Suppressor macrophage treated with lipopolysaccharide for 4 hours (primary cell): ENCODE data around the gene IRX6.

Experiments used
- DNase-seq: peaks from one replicate; pipeline ENCODE4 v3.0.0-alpha.2; 2020

Gene IRX6

DNA sequence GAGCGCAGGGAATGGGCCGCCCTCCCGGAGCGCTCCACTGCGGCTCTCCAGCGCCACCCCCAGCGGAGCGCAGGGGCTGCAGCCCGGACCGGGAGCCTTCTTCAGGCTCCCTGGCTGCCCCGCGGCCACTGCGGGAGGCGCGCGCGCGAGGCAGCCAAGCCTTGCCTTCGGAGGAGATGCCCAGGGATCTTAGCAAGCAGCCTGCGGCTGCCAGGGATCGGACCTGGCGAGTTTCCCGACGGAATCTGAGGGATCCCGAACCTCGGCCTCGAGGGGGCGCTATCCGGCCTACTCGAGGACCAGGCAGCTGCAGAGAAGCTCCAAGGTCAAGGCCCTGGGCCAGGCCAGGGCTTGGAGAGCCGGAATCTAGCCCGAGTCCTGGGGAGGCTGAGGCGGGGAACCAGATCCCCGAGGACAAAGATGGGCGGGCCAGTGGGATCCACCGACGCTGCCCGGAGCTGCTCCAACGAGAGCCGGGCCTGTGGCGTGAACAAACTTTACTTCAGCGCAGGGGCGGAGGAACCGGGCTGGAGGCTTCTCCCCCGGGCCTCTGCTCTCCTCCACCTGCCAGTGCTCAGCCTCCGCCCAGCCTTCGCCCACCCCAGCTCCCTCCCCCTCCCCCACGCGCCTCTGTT is at the start of gene IRX6:
TSS of gene IRX6 (plus strand) at position 567 of the 635 bp plus-strand sequence. CDS start 889 bp downstream, outside the sequence.
- DNase-seq, result peak; percentile 2

DNA sequence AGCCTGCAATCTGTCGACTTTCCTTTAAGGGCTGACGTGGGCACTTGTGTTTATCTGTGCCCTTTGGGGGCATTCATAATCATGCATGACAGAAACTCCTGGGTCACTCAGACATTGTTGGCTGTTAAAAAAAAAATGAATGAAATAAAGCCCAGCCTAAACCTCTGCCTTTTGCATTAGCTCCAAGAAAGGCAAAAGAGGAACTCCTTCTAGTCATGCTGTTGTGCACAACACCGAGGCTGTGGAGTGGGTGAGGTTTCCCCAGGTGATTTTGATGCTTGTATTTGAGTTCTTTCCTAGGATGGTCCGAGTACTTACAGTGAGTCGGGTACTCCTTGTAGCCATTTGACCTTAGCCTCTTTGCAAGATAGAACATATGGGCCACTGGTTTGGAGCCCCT is 49.6 kb upstream of the IRX6 start:
- DNase-seq, result no peak

DNA sequence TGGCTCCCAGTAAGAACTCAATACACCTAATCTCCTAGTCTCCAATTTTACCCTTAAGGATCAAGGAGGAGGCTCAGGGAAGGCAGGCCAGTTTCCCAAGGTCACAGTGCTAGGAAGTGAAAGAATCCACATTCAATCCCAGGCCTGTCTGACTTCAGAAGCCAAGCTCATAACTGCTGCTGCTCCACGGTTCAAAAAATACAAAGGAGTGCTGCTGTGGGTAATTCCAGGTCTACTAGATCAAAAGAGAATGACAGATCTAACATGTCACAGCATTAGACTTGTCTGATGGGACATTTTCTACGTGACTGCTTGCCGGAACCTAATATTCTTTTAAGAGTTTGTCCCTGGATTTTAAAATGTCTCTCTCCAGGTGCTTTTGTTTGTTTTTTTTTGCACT is 48.8 kb upstream of the IRX6 start:
- DNase-seq, result no peak

DNA sequence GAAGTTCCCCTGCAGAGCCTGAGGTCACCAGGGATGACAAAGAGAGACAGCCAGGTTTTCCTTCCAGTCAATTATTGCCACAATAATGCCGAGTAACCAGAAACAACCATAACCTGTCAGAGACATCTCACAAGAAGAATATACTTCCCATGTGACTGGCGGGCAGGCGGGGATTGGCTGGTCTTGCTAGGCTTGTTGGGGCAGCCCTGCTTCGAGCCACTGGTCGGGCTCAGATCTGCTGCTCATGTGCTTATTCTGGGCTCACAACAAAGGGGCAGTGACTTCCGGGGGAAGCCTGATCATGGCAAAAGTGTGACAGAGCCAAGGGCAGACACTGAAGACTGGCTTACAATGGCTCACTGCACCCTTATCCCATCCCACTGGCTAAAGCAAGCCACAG is 48.1 kb upstream of the IRX6 start:
- no peak for DNase-seq

DNA sequence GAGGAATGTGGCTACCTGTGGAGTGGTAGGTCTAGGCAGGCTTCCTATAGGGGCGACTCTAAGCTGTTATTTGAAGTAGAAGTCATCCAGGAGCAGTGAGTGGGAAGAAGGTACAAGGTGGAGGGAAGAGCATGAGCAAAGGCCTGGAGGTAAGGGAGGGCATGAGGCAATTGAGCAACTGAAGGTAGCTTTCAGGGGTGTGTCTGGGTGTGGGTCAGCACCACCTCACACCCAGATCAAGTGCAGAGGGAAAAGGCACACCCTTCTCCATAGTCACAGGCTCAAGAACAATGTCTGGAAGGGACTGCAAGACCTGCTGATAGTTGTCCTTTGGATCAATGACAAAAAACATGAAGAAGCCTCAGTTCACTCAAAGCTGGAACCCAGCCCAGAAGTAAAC is 46.5 kb upstream of the IRX6 start:
- DNase-seq, result no peak

DNA sequence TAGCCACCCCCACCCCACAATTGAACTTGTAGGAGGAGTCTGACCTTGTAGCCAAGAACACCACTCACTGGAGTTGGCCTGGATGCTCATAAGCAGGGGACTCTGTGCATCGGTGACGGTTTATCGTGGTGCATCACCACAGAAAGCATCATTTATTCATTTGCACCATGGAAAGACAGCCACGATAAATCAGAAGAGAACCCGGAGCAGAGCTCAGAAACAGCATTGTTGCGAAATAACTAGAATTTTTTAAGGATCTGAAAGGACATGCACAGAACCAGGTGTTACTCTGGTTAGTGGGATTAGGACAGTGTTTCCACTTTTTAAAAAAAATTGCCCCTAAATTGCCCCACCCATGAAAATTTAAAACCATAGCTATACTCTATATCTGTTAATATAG is 44.4 kb upstream of the IRX6 start:
- no peak for DNase-seq

DNA sequence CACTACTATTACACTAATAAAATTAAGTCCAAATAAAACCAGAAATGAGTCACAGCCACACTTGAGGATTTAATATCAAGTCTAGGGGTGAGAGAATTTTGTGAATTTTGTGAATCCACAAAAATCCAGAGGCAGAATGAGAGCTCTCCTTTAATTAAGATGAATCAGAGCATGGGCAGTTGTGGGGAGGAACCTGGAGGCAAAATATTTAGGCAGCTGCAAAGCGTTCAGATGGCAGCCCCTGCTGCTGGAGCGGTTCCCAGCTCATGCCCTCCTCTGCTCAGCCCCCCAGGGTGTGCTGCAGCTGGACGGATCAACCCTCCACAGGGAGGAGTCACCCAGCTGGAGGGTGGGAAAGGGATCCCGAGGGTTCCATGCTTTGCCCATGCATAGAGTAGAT is 43.4 kb upstream of the IRX6 start:
- no peak for DNase-seq

DNA sequence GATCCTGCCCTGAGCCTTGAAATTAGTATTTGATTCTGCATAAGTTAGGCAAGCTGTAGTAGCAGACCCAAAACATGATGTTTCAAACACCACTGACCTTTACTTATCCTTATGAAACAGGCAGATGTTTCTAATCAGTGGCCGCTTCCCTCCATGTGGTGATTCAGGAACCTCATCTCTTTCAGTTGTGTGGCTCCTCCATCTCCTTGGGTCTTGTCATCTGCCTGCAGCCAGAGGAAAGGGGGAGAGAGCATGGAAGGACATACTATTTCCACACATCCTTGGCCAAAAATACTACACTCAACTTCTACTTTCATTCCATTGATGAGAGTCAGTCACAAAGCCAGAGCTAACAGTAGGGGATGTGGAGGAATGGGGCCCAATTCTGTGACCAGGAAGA is 41.6 kb upstream of the IRX6 start:
- DNase-seq, result no peak

DNA sequence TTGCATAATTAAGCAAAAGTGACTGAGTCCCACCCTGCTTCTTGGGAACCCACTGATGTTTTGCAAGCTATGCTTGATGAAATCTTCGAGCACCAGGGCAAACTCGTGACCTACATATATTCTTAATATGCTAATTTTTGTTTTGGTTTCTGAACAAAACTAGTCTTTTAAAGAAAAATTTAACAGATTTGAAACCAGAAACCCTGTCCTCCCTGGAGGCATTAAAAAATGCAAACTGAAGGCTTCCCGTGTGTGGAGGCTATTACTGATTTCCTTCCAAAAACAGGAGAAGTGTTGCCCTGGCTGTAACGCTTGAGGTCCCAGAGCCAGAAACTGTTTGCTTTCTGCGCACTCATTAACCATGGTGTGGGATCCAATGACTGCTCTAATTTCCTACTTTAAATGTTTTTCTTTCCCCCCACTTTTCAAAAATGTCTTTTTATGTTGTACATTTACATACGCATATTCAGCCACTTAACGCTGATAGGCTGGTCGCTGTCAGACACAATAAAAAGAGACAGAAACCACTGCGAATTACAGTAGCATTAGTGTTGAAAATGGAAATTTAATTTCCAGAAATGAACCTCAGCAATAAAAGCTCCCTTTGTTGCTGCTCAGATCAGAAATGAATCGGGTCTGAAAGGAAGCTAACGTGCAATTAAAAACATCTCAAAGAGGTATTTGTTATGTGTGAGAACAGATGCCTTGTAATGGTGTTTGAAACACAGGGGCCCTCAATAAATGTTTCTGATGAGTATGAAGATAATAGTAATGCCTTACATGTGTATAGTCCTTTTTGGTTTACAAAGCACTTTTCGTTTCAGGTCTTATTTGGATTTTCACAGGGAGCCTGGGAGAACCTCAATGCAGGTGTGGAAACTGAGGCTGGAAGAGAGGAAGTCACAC is 39.9 kb upstream of the IRX6 start:
- no peak for DNase-seq

DNA sequence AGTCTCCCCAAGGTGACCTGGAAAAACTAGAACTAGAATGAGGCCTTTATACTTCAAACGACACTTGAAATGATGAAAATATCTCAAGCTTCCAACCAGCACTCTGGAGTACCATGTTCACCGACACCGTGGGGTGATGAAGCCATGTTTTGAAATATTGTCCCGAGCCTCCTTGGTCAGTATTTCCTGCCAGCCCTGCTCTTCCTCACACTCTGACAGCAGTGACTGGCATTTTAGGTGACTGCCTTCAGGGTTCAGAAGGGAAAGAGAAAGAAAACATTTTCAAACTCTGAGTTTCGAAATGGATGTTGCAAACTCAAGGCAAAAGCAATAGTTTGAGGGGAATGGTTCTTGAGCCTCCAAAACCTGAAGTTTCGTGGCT is 39.3 kb upstream of the IRX6 start:
- DNase-seq, result peak; percentile 2

DNA sequence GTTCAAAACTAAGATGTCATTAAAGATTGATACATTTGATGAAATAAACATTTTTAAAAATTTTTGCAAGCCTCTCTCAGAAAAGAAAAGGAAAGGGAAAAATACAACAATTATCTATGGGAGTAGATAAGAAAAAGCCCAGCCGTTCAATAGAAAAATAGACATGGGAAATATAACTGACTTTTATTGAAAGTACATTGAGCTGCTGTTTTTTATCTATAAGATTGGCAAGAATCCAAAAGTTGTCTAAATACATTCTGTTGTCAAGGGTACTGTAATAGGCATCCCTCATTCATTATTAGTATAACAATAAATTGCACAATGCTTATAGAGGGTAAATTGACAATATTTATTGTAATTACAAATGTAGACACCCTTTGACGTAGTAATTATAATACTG is 38.4 kb upstream of the IRX6 start:
- no peak for DNase-seq

DNA sequence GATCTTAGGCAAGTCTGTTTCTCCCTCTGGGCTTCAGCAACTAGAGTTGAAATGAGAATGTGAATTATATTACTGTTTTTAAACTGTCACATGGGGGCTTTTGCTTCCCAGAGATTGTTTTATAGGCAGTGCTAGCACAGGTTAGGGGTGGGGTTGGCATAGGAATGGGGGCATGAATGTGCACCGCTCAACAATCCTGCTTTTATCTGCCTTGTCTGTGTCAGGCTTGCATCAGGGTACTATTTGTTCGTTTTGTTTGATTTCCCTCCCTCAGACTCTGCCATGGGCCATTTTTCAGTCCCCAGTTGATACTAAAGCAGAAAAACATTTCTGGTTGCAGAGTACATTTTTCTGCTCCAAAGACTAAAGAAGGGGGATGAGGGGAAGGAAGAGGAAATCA is 34.6 kb upstream of the IRX6 start:
- DNase-seq, result no peak

DNA sequence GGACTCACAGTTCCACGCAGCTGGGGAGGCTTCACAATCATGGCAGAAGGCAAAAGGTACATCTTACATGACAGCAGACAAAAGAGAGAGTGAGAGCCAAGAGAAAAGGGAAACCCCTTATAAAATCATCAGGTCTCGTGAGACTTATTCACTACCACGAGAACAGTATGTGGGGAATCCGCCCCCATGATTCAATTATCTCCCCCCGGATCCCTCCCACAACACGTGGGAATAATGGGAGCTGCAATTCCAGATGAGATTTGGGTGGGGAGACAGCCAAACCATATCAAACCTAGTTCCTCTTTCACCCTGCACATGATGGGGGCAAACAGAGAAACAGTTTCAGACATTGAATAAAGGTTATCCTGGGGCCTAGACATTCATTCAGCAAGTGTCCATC is 32.2 kb upstream of the IRX6 start:
- no peak for DNase-seq

DNA sequence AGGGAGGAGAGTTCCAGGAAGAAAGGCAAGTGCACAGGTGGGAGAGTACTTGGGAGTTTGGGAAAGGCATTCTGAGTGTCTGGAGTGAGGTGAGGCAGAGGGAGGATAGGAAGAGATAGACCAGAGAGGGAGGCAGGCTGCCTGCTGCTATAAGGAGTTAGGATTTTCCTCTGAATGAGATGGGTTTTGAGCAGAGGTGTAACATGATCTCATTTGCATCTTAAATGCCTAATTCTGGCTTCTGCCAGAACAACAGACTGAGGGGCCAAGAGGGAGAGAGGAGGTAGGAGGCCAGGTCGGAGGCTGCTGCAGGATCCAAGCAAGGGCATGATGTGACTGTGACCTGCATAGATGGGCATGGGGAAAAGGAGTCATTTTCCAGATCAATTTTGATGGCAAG is 31.5 kb upstream of the IRX6 start:
- DNase-seq, result no peak

DNA sequence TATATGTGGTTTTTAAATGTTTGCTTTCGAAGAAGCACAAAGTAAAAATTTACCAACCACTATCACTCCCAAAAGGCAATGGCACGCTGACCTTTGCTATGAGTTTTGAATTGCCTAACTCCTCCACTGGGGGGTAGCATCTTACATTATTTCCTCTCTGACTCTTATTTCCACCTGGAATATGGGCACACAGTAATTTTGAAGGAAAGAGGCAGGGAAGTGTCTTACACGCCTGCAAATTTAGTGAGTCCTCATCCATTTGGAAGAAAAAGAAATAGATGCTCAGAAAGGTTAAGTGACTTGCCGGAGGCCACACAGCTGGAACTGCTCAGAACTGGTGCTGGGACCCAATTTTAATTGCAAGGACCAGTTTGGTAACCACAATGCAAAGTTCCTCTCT is 29.9 kb upstream of the IRX6 start:
- DNase-seq, result no peak

DNA sequence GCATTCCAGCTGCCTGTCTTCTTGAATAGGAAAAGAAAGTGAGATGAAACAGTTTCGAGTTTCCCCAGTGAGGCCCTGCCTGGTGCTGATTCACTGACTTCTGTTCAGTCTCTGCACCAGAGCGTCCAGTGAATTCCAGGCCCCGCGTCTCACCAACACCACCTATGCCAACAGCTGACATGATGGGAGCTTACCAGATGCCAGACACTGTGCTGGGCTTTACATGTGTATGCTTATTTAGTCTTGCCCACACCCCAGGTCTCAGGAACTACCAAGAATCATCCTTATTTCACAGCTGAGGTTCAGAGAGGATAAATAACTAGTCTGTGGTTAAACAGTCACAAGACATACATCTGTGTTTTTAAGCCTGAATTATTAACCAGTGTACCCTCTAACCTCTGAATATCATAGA is 29.1 kb upstream of the IRX6 start:
- no peak for DNase-seq

DNA sequence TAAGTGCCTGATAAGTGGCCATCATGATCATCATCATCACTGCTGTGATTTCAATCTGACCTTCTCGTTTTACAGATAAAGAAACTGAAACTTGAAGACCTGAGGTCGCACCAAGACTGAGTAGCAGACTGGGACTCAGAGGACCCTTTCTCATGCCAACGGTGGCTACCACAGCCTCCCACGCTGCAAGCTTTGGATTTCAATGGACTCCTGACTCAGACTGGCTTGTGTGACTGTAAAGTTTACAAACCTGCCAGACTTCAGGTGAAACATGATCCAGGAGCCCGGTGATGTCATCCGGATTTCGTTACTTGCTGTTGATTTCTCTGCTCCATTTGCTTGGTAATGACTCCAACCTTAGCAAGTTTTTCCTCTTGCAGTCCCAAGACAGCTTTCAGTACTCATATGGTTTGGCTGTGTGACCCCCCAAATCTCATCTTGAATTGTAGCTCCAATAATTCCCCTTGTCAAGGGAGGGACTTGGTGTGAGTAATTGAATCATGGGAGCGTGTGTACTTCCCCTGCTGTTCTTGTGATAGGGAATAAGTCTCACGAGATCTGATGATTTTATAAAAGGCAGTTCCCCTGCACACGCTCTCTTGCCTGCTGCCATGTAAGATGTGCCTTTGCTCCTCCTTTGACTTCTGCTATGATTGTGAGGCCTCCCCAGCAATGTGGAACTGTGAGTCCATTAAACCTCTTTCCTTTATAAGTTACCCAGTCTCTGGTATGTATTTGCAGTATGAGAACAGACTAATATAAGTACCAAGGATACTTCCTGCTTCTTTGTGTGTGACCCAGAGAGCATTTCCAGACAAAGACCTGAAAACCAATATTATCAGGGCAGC is 26.7 kb upstream of the IRX6 start:
- no peak for DNase-seq

DNA sequence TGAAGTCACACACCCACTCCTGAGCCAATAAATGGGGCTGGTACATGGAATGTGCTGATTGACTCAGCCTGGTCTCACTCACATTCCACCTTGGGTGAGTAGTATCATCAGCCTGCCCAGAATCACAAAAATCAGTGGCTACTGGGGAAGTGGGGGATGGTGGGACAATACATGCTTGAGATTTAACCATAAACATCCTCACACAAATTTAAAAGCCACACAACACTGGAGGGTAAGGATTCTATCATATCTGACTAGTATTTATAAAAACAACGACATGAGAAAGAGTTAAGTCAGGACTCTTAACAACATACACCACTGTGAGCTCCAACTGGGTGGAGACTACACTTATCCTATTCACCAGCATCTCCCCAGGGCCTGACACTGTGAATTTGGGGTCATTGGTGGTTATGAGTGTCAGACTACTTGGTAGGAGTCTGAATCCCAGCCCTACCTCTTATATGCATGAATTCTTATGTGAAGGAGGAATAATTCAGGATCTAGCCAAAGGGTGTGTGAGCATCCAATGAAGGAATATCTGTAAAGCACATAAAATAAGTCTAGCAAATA is 26.0 kb upstream of the IRX6 start:
- no peak for DNase-seq

DNA sequence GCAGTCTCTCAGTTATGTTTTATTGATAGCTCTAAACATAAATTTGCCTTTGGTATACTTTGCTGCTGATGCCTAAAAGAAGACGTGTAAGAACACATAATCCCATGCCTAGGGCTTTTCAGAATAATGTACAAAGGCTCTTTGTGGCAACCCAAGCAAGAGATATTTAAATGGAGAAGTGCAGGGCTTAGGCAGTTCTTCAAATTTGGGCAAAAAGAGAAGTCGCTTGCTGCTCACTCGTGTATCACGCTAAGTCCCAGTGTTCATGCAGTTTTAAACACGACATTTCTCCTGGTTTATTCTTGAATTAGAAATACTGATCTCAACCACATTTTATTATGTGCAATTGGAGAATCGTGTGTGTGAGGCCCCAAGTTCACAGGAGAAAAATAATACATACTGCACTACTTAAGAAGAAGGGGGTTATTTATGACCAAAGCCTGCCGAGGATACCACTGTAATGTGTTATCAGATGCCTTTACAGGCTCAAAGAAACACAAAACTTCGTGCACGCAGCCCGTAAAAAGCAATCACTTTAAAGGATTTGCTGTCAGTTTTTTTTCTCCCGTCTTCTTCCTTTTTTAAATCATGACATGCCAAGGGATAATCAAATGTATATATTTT is 22.5 kb upstream of the IRX6 start:
- peak; percentile 5 for DNase-seq

DNA sequence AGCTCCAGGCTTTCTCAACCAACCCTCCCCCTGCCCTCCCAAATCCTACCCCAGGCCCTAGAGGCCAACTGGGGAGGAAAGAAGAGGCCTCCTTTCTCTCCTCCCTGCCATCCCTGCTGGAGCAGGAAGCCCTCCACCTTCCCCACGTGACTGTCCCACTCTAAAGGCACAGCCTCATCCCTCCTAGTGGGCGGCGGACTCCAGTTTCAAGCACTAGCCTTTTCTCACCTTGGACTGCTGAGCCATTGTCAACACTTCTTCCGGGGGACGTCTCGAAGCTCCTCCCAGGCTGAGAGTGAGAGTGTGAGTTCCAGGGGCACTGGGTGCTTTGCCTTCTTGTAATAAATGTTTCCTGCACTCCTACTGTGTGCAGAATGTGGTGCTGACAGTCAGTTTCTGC is 21.4 kb upstream of the IRX6 start:
- no peak for DNase-seq

DNA sequence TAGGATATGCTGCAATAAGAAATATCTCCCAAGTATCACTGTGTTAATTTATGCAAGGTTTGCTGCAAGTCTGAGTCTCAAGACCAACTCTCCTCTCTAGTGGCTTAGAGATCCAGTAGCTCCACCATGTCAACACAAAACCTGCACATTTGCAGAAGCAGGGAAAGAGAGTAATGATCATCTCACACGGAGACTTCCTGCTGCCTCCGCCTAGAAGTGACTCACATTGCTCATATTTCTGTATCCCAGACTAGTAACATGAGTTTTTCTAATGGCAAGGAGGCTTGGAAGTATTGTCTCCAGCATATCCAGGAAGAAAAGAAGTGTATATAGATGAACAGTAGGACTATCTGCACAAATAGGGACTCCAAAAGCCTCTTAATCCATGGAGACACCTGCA is 15.0 kb upstream of the IRX6 start:
- DNase-seq, result no peak

DNA sequence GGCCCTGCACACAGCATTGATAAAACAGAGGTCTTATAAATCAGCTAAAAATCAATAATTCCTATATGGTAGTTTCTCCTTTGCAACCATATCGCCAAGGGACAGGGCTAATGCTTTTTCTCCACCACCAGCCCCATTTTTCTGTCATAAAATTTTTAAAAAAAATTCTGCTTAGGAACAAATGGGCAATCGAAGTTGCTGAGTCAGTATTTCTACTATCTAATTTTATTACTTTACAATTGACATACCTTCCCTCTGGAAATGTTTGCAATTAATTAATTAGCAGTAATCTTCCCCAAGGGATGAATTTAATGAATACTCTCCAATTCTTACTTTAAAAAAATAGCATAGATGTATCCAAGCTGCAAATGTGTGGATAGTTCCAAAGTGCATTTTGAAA is 1.7 kb upstream of the IRX6 start:
- DNase-seq, result no peak
